GM12865 (cell line): Measurements from ENCODE around the gene ANKZF1.
"Not testable (repeated sequence)": the region's sequence is repeated elsewhere in the genome, so short reads cannot be mapped to it uniquely, and the experiment has no call there.

ENCODE experiments used
- DNase-seq: peaks from one replicate; pipeline ENCODE4 v3.0.0; 2010; ENCODE audit warnings: low read depth
- H3K4me3 ChIP-seq: 2 replicates; pipeline ENCODE4 v1.5.1; 2011; ENCODE audit warnings: mild to moderate bottlenecking, low read depth, low read length, control low read depth
- TF ChIP-seq, protein P1 (sequence below): IDR thresholded peaks from 2 replicates; pipeline ENCODE4 v1.5.1; 2011; ENCODE audit warnings: low read length, control low read depth, low read depth, inconsistent platforms; ENCODE audit not compliant: insufficient read depth; ENCODE audit errors: missing control alignments

Gene ANKZF1

DNA sequence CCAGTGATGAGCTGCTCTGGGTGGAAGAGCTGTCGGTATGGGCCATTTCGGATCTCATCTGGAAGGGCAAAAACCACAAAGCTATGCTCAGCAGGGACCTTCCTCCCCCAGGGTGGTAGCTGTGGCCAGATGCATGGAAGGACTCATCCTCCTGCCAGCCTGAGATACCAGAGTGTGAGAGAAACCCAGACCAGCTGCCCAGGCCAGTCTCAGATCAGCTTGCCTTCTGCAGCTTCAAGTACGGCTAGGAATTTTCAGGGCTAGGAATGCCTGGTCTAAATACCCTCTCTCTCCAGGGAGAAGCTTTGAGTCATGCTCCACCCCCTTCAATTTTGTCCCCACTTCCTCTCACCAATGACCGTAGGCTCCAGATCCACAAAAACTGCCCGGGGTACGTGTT, 22.1 kb downstream of the ANKZF1 start:
- no peak overlapping the region for H3K4me3 ChIP-seq
- DNase-seq, result no peak
- TF ChIP-seq, protein P1, sequence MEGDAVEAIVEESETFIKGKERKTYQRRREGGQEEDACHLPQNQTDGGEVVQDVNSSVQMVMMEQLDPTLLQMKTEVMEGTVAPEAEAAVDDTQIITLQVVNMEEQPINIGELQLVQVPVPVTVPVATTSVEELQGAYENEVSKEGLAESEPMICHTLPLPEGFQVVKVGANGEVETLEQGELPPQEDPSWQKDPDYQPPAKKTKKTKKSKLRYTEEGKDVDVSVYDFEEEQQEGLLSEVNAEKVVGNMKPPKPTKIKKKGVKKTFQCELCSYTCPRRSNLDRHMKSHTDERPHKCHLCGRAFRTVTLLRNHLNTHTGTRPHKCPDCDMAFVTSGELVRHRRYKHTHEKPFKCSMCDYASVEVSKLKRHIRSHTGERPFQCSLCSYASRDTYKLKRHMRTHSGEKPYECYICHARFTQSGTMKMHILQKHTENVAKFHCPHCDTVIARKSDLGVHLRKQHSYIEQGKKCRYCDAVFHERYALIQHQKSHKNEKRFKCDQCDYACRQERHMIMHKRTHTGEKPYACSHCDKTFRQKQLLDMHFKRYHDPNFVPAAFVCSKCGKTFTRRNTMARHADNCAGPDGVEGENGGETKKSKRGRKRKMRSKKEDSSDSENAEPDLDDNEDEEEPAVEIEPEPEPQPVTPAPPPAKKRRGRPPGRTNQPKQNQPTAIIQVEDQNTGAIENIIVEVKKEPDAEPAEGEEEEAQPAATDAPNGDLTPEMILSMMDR, result no peak

DNA sequence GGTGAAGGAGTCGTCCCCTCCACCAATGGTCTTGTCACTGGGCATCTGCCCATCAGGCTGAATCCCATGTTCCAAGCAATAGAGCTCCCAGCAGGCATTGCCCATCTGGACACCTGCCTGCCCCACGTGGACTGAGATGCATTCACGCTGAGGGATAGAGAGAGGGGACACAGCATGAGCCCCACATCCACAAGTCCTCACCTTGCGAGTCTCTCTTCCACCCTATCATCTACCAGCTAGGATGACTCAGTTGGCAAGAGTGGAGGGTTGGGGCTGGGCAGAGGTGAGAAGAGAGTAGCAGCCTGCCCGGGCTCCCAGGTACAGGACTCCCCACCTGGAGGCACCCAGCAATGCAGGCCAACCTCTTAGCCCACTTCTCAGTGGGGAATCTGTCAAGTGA, 22.5 kb downstream of the ANKZF1 start:
- peak overlapping the region; percentile 76 for H3K4me3 ChIP-seq
- TF ChIP-seq, protein P1, result no peak
- peak; percentile 18 for DNase-seq

DNA sequence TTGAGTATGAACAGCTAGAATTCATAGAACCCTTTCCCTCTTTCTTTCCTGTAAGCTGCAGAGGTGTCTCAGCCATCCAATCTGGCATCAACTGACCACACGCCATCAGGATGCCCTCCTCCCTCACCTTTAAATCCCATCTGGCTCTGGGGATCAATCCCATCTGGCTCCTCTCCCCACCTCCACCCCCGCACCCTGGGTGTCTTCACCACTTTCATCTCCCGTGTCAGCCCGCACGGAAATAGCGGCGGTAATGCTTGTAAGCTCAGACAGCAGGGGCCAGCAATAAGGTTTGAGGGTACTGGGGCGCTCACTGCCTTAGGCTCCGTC, 22.9 kb downstream of the ANKZF1 start:
- TF ChIP-seq, protein P1, result no peak
- peak overlapping the region; percentile 76 for H3K4me3 ChIP-seq
- DNase-seq, result no peak

DNA sequence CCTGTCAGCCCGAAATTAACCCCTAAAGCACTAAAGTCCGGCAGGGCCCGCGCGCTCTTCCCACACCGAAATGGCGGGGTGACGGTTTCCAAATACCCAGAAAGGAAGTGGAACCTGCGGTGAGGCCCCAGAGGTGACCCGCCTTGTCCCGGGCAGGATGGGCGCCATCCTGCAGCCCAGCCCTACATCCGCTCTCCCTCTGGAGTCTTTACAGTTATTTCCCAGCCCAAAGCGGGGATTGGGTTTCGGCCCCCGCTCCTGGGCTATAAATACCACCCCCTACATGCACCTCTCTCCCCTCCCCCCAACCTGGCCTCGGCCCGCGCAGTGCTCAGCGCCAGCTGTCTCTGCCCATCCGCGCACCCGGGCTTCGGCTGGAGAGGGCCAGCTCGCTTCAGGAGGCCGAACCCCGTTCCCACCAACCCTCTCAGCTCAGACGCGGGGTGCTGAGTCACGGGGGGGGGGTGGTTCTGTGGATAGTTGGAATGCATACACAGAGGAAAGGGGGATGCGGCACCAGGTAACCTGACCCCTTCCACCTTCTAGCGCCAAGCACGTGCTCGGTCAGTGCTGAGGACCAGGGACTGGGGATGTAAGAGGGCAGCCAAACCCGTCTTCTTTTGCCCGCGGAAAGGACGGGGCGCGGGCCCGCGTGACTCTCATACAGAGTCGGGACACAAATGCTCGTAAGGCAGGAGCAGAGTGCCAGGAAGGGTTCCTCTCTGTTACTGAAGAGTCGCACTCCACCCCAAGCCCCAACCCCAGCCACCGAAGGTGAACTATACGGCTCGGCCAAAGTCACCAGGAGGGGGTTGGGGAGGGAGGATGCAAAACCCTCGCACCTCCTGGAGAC, 23.5 kb downstream of the ANKZF1 start, which contains the start of gene TUBA4B:
Gene TUBA4B (plus strand): TSS at position 344 of the 853 bp plus-strand sequence. CDS start 165 bp downstream, at position 509.
- peak; percentile 74 for DNase-seq
- H3K4me3 ChIP-seq, result peak within 1 kb of the TSS; percentile 76

DNA sequence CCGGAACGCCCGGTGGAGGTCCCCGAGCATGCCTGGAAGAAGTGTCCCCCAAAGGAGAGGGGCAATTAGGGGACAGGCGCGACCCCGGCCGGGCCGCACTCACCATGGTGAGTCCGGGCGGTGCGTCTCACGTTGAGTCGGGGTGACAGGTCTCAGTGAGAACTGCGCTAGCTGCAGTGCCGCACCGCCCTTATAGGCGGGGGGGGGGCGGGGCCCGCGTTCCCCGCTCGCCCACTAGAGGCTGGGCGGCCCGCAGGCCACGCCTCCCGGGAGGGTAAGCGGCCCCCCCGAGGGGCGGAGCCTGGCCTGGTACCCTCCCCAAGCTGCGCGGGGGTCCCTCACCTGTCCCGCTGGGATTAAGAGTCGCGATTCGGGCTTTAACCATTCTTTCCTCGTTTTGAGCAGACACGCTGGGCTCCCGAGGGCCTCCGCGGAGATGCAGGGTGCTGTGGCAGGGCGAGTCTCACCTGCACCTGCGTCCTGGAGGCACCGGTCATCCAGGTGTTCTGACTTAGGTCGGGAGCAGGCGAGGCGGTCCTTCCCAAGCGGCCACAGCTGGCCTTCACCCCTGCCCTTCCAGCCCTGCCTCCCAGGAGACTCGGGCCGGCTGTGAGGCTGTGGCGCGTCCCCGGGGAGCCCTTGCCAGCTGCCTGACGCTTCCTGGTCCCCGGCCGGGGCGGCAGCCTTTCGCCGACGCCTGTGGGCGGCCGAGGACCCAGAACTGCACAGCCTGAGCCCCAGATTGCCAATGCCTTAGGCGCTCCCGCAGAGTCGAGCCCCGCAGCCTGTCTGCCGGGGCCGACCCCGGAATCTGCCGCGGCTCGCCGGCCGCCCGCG, 24.4 kb downstream of the ANKZF1 start, which contains the start of gene TUBA4A:
Gene TUBA4A (minus strand): TSS at position 166 of the 837 bp plus-strand sequence. CDS start 60 bp downstream, at position 106.
- H3K4me3 ChIP-seq, result peak within 1 kb of the TSS; percentile 76
- TF ChIP-seq, protein P1, result no peak
- DNase-seq, result peak; percentile 92

More for the DNA sequence above, 23.5 kb downstream of the ANKZF1 start, which contains the start of gene TUBA4B:
- TF ChIP-seq, protein P1, result no peak

DNA sequence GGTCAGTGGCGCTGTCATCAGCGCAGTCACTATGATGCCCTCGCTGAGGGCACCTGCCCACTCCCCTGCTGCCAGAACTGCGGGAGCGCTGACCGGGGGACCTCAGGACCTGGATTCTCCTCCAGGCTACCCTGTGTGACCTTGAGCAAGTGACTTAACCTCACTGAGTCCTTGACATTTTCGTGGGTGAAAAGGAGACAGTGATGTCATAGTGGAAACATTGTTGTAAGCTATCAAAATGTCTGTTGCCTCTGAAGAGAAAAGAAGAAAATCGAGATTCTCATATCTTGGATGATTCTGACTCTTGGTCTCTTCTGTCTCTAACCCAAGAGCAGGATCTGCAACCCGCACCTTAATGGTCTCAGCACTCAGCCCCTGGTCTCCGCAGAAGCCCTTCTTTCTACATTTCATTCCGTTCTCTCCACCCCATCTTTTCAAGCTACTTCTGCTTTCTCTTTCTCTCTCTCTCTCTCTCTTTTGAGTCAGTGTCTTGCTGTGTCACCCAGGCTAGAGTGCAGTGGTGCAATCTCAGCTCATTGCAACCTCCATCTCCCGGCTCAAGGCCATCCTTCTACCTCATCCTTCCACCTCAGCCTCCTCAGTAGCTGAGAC, 25.1 kb downstream of the ANKZF1 start:
- TF ChIP-seq, protein P1, result no peak
- DNase-seq, result no peak
- peak overlapping the region; percentile 76 for H3K4me3 ChIP-seq

DNA sequence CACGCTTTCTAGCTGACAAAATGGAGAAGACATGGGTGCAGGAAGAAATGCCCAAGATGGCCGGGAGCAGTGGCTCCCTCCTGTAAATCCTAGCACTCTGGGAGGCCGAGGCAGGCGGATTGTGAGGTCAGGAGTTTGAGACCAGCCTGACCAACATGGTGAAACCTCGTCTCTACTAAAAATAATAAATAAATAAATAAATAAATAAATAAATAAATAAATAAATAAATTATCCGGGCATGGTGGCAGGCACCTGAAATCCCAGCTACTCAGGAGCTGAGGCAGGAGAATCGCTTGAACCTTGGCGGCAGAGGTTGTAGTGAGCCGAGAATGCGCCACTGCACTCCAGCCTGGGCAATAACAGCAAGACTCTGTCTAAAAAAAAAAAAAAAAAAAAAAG, 29.3 kb downstream of the ANKZF1 start:
- H3K4me3 ChIP-seq, DNase-seq: not testable (repeated sequence)
